Measurements from ENCODE around the gene OBP2A.

OBP2A gene

DNA sequence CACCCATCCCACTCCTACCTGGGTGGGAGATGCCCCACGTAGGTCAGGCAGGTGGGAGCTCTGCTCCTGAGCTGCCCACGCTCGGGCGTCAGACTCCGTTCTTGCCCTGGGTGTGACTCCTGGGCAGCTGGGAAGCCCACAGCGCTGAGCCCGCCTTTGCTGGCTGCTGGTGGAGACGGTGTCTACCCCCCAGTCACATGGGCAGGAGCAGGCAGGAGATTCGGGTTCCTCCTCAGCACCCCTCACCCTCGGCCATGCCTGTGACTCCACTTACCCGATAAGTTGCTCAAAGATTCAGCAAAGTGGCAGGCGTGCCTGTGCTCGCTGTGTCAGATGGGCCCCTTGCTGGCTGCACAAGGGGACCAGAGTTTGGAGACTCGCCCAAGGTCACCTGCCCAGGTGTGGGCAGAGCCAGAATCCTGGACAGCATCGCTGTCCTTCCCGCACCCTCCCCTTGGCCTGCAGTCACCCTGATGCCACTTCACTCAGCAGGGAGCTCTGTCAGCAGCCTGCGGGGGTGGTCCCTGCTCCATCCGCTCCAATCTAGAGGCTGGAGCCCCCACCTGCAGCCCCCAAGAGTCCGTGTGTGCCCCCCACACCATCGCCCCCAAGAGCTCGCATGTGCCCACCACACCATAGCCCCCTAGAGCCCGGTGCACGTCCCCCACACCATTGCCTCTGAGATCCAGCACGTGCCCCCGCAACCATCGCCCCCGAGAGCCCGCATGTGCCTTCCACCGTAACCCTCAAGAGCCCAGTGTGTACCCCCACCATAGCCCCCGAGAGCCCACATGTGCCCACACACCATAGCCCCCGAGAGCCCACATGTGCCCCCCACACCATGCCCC lies 20.5 kb upstream of the OBP2A start:
- no peak for TF ChIP-seq RAD21 (IDR thresholded peaks at IDR 0.05; ENCODE audit: low read depth)
- TF ChIP-seq CREB1 (IDR thresholded peaks at IDR 0.05; ENCODE audit: low read depth) = no peak
- TF ChIP-seq TEAD4 (IDR thresholded peaks at IDR 0.05) = no peak
- TF ChIP-seq EP300 (IDR thresholded peaks at IDR 0.05; ENCODE audit: borderline replicate concordance) = no peak
- TF ChIP-seq YY1 (IDR thresholded peaks at IDR 0.05; ENCODE audit: low read depth) = no peak
- TF ChIP-seq, protein P1, sequence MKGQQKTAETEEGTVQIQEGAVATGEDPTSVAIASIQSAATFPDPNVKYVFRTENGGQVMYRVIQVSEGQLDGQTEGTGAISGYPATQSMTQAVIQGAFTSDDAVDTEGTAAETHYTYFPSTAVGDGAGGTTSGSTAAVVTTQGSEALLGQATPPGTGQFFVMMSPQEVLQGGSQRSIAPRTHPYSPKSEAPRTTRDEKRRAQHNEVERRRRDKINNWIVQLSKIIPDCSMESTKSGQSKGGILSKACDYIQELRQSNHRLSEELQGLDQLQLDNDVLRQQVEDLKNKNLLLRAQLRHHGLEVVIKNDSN (IDR thresholded peaks at IDR 0.05) = no peak
- no peak for TF ChIP-seq FOXM1 (IDR thresholded peaks at IDR 0.05; ENCODE audit: borderline replicate concordance, low read depth)
- no peak for TF ChIP-seq EGR1 (IDR thresholded peaks at IDR 0.05)
- no peak for TF ChIP-seq NFIC (IDR thresholded peaks at IDR 0.05)
- TF ChIP-seq ZBTB7A (IDR thresholded peaks at IDR 0.05; ENCODE audit: low read depth) = no peak
- TF ChIP-seq, protein P2, sequence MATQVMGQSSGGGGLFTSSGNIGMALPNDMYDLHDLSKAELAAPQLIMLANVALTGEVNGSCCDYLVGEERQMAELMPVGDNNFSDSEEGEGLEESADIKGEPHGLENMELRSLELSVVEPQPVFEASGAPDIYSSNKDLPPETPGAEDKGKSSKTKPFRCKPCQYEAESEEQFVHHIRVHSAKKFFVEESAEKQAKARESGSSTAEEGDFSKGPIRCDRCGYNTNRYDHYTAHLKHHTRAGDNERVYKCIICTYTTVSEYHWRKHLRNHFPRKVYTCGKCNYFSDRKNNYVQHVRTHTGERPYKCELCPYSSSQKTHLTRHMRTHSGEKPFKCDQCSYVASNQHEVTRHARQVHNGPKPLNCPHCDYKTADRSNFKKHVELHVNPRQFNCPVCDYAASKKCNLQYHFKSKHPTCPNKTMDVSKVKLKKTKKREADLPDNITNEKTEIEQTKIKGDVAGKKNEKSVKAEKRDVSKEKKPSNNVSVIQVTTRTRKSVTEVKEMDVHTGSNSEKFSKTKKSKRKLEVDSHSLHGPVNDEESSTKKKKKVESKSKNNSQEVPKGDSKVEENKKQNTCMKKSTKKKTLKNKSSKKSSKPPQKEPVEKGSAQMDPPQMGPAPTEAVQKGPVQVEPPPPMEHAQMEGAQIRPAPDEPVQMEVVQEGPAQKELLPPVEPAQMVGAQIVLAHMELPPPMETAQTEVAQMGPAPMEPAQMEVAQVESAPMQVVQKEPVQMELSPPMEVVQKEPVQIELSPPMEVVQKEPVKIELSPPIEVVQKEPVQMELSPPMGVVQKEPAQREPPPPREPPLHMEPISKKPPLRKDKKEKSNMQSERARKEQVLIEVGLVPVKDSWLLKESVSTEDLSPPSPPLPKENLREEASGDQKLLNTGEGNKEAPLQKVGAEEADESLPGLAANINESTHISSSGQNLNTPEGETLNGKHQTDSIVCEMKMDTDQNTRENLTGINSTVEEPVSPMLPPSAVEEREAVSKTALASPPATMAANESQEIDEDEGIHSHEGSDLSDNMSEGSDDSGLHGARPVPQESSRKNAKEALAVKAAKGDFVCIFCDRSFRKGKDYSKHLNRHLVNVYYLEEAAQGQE (IDR thresholded peaks at IDR 0.05; ENCODE audit: low read depth) = no peak
- TF ChIP-seq TAF1 (IDR thresholded peaks at IDR 0.05; ENCODE audit: low read depth) = no peak
- TF ChIP-seq, protein P3, sequence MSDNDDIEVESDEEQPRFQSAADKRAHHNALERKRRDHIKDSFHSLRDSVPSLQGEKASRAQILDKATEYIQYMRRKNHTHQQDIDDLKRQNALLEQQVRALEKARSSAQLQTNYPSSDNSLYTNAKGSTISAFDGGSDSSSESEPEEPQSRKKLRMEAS (IDR thresholded peaks at IDR 0.05) = no peak
- no peak for TF ChIP-seq CEBPB (IDR thresholded peaks at IDR 0.05)

DNA sequence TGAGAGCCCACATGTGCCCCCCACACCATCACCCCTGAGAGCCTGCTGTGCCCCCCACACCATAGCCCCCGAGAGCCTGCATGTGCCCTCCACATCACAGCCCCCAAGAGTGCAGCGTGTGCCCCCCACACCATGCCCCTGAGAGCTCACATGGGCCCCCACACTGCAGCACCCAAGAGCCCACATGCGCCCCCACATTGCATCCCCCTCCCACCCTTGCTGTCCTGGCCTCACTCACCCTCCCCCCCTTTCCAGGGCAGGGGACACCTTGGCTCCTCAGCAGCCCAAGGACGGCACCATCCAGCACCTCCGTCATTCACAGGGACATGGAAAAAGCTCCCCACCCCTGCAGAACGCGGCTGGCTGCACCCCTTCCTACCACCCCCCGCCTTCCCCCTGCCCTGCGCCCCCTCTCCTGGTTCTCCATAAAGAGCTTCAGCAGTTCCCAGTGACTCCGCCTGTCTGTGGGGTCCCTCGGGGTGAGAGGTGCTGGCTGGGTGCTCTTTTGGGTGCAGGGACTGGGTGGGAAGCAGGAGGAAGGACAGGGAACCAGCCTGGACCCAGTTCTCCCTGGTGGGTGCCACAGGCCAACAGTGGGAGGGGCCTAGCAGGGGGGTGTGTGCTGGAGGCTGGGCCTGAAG lies 19.7 kb upstream of the OBP2A start:
- TF ChIP-seq, protein P1 (IDR thresholded peaks at IDR 0.05) = no peak
- TF ChIP-seq CEBPB (IDR thresholded peaks at IDR 0.05) = no peak
- TF ChIP-seq TAF1 (IDR thresholded peaks at IDR 0.05; ENCODE audit: low read depth) = no peak
- TF ChIP-seq NFIC (IDR thresholded peaks at IDR 0.05) = no peak
- TF ChIP-seq TEAD4 (IDR thresholded peaks at IDR 0.05) = no peak
- TF ChIP-seq EP300 (IDR thresholded peaks at IDR 0.05; ENCODE audit: borderline replicate concordance) = no peak
- TF ChIP-seq YY1 (IDR thresholded peaks at IDR 0.05; ENCODE audit: low read depth) = no peak
- TF ChIP-seq FOXM1 (IDR thresholded peaks at IDR 0.05; ENCODE audit: borderline replicate concordance, low read depth) = no peak
- TF ChIP-seq EGR1 (IDR thresholded peaks at IDR 0.05) = no peak
- TF ChIP-seq, protein P3 (IDR thresholded peaks at IDR 0.05) = no peak
- TF ChIP-seq ZBTB7A (IDR thresholded peaks at IDR 0.05; ENCODE audit: low read depth) = no peak

DNA sequence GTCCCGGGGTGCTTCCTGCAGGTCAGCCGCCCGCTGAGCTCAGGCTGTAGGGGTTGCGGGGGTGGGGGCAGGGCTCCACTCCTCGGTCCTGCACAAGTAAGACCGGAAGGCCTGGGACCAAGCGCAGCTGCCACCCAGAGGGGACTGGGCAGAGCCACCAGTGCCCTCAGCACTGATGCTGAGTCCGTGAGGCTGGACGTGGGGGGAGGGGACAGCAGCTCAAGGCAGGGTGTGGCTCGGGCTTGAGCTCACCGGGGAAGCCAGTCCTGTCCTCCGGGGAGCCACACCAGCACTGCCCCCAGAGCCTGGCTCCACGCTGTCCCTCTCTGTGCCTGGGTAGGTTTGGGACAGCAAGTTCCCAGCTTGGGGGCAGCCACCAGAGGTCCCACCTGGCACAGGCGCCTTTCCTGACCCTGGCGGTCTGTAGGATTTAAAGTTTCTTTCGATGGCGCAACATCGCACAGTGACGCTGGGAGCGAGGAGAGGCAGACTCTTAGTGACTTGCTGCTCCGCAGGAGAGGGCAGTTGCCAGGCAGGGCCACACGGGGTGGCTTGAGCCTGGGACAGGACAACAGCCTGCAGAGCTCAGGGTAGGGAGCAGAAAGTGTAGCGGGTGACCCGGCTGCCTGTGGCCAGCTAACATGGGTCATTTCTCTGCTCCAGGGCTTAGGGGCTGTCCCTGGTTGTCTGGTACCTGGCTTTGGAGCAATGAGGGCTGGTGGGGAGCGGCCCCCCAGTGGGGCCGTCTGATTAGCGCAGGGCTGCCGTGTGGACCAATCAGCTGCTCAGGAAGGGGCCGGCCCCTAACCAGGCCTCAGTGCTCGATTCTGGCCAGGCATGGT lies 19.0 kb upstream of the OBP2A start:
- TF ChIP-seq CEBPB (IDR thresholded peaks at IDR 0.05) (no peak), CREB1 (IDR thresholded peaks at IDR 0.05; ENCODE audit: low read depth) (no peak), EP300 (IDR thresholded peaks at IDR 0.05; ENCODE audit: borderline replicate concordance) (no peak), TAF1 (IDR thresholded peaks at IDR 0.05; ENCODE audit: low read depth) (no peak), FOXM1 (IDR thresholded peaks at IDR 0.05; ENCODE audit: borderline replicate concordance, low read depth) (no peak)
- TF ChIP-seq, protein P3 (IDR thresholded peaks at IDR 0.05) = no peak

DNA sequence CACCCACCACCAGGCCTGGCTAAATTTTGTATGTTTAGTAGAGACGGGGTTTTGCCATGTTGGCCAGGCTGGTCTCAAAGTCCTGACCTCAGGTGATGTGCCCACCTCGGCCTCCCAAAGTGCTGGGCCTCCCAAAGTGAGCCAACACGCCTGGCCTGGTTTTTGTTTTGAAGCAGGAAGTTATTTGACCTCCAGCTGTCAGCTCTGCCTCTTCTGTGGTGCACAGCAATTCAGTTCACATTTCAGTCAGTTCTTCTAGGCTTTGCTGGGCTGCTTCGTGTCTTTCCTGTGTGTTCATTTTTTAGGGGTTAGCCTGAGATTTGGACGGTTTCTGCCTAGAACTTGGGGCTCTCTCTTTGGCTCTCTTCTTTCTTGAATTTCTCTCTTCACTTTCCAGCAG lies 15.8 kb upstream of the OBP2A start:
- TF ChIP-seq CREB1 (IDR thresholded peaks at IDR 0.05; ENCODE audit: low read depth) (no peak), ZBTB7A (IDR thresholded peaks at IDR 0.05; ENCODE audit: low read depth) (no peak), TEAD4 (IDR thresholded peaks at IDR 0.05) (no peak), TCF12 (IDR thresholded peaks at IDR 0.05; ENCODE audit: low read depth) (no peak), EGR1 (IDR thresholded peaks at IDR 0.05) (no peak), TAF1 (IDR thresholded peaks at IDR 0.05; ENCODE audit: low read depth) (no peak), FOXM1 (IDR thresholded peaks at IDR 0.05; ENCODE audit: borderline replicate concordance, low read depth) (no peak), YY1 (IDR thresholded peaks at IDR 0.05; ENCODE audit: low read depth) (no peak), EP300 (IDR thresholded peaks at IDR 0.05; ENCODE audit: borderline replicate concordance) (no peak), RAD21 (IDR thresholded peaks at IDR 0.05; ENCODE audit: low read depth) (no peak), NFIC (IDR thresholded peaks at IDR 0.05) (no peak), CEBPB (IDR thresholded peaks at IDR 0.05) (no peak)
- TF ChIP-seq, protein P1 (IDR thresholded peaks at IDR 0.05) = no peak
- TF ChIP-seq, protein P3 (IDR thresholded peaks at IDR 0.05) = no peak
- TF ChIP-seq, protein P2 (IDR thresholded peaks at IDR 0.05; ENCODE audit: low read depth) = no peak
